Upper lobe of right lung (tissue), 1 donor: ENCODE measurements around the gene SKIL. TPM values are rescaled to one million over a fixed set of nuclear protein-coding genes. Genes with fewer than 3 reads are reported as not detected.

Experiments
- ATAC-seq: fragments of 200-7000 bp; cut with Tn5 transposase; one replicate; pipeline ENCODE4 v1.9.1; 2020; ENCODE audit warnings: mild to moderate bottlenecking, moderate library complexity
- DNase-seq: peaks from one replicate; pipeline ENCODE4 v3.0.0-alpha.2; 2020
- H3K27ac ChIP-seq: fragments of 200-600 bp; one replicate; pipeline ENCODE4 v1.8.0; 2022
- H3K27me3 ChIP-seq: fragments of 200-600 bp; one replicate; pipeline ENCODE4 v1.8.0; 2022; ENCODE audit warnings: mild to moderate bottlenecking
- H3K36me3 ChIP-seq: fragments of 200-600 bp; one replicate; pipeline ENCODE4 v1.8.0; 2022
- H3K4me1 ChIP-seq: fragments of 200-600 bp; one replicate; pipeline ENCODE4 v1.8.0; 2022
- H3K4me3 ChIP-seq: fragments of 200-600 bp; one replicate; pipeline ENCODE4 v1.8.0; 2022; ENCODE audit warnings: mild to moderate bottlenecking
- H3K9me3 ChIP-seq: fragments of 200-600 bp; one replicate; pipeline ENCODE4 v1.8.0; 2022
- intact Hi-C: fragments of 100-400 bp; cut with DNase I; formaldehyde crosslinking; loops from one replicate; pipeline ENCODE4 v1.11.0; 2022
- total RNA-seq: library from RNA; stranded (reverse); fragmentation: NEBNext Ultra II Directional; extraction: Animal tissue kit (Norgen Biotek cat#: 25700); gene quantifications from one replicate; pipeline ENCODE4 v1.2.1, GENCODE V29; 2021
- TF ChIP-seq, protein P1 (sequence below): fragments of 200-600 bp; IDR thresholded peaks from one replicate; pipeline ENCODE4 v1.8.0; 2022; ENCODE audit warnings: antibody characterized with exemption
- donor health status: DM: no; HTN: yes; CAD: no; lungs with severe emphysema.

Gene SKIL
- total RNA-seq, 1 donor from 2014 or later = 89.4 TPM

DNA sequence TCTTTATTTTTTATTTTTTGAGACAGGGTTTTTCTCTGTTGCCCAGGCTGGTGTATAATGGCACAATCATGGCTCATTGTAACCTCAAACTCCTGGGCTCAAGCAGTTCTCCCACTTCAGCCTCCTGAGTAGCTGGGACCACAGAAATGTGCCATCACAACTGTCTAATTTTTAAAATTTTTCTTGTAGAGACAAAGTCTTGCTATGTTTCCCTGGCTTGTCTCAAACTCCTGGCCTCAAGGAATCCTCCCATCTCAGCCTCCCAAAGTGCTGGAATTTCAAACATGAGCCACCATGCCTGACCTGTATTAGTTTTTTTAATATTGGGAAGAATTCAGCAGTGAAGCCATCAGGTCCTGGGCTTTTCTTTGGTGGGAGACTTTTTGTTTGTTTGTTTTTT lies 47.6 kb downstream of the SKIL start:
- Histone ChIP-seq H3K27me3 (no peaks in the 10 kb centered on the region), H3K4me1 (no peaks in the 10 kb centered on the region), H3K27ac (no peak overlapping the region), H3K36me3 (no peaks in the 10 kb centered on the region), H3K9me3 (no peaks in the 10 kb centered on the region), H3K4me3 (no peak overlapping the region)
- DNase-seq (no peak), ATAC-seq (no peak)
- TF ChIP-seq, protein P1, sequence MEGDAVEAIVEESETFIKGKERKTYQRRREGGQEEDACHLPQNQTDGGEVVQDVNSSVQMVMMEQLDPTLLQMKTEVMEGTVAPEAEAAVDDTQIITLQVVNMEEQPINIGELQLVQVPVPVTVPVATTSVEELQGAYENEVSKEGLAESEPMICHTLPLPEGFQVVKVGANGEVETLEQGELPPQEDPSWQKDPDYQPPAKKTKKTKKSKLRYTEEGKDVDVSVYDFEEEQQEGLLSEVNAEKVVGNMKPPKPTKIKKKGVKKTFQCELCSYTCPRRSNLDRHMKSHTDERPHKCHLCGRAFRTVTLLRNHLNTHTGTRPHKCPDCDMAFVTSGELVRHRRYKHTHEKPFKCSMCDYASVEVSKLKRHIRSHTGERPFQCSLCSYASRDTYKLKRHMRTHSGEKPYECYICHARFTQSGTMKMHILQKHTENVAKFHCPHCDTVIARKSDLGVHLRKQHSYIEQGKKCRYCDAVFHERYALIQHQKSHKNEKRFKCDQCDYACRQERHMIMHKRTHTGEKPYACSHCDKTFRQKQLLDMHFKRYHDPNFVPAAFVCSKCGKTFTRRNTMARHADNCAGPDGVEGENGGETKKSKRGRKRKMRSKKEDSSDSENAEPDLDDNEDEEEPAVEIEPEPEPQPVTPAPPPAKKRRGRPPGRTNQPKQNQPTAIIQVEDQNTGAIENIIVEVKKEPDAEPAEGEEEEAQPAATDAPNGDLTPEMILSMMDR = no peak
- intact Hi-C loops = loop anchor here (10.0 kb wide), 1 partner anchor 90 kb away; no protein-coding TSS in a partner anchor

DNA sequence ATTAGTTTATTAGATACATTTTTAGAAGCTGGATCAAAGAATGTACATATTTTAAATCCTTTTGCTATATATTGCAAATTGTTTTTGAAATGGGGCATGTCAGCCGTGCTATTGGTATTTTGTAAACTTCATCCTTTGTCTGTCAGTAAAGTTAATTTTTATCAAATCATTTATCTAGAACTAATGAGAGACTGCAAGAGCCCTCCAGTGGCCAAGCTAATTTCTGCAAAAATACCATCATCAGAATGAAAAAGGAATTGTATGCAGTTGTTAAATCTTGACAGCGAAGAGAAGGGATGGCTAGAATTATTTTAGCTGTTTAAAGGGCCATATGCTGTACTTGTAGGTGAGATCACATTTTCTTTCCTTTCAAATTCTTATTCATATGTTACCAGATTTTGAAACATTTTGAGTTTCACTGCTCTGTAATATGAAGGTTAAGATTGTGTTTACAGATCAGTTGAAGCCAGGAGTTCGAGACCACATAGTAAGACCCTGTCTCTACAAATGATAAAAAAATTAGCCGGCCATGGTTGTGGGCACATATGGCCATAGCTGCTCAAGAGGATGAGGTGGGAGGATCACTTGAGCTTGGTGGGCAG lies 53.0 kb downstream of the SKIL start:
- intact Hi-C loops = no loop called here
- no peaks in the 10 kb centered on the region for H3K9me3 ChIP-seq
- TF ChIP-seq, protein P1 = peak; percentile 56
- H3K4me1 ChIP-seq = no peaks in the 10 kb centered on the region
- DNase-seq (no peak), ATAC-seq (no peak)
- no peaks in the 10 kb centered on the region for H3K27me3 ChIP-seq
- no peaks in the 10 kb centered on the region for H3K36me3 ChIP-seq
- no peak overlapping the region for H3K4me3 ChIP-seq
- H3K27ac ChIP-seq = no peak overlapping the region

DNA sequence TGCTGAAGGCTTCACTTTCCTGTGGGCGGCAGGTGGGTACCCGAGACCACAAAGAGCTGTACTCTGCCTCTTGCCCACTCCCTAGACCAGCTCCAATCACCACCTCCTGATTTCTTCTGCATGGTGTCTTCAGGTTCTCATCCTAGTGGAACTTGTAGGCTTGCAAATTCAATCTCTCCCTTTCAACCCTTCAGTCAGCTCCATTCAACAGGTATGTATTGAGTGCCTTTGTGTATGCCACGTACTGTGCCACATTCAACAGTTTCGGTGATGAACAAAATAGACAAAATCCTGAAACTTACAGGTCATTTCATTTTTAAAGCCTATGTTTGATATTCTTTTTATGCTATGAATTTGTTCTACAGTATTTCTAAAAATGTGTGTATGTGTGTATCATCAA lies 55.8 kb downstream of the SKIL start:
- DNase-seq = no peak
- no peaks in the 10 kb centered on the region for H3K36me3 ChIP-seq
- H3K27me3 ChIP-seq = peaks cover 7% of the 10 kb centered on the region

DNA sequence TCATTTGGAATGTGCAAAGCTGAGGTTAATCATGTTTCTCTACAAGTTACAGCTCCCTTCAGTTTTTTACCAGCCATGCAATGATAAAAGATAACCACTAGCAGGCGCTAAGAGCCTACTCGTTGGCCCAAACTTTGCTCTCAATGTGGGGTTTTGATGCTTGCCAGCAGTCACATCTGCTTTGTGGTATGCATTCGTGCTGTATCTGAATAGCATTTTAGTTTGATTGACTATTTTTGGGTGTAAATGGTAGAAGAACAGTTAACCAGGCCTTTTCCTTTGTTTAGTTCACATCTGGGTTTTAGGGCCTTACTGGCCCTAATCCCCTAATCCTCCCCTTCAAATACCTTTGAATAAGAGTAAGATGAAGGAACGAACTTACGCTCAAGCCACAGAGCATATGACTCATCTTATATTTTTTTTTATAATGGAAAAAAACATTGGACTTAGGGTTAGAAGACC lies 56.7 kb downstream of the SKIL start:
- no peak for DNase-seq
- intact Hi-C loops = no loop called here
- Histone ChIP-seq H3K36me3 (no peaks in the 10 kb centered on the region), H3K4me1 (peaks cover 6% of the 10 kb centered on the region), H3K27ac (no peak overlapping the region), H3K9me3 (no peaks in the 10 kb centered on the region), H3K27me3 (peaks cover 15% of the 10 kb centered on the region), H3K4me3 (no peak overlapping the region)
- peak; percentile 86 for ATAC-seq
- TF ChIP-seq, protein P1 = peak; percentile 97

More for the DNA sequence above, 55.8 kb downstream of the SKIL start:
- TF ChIP-seq, protein P1 = no peak
- no peak overlapping the region for H3K4me3 ChIP-seq
- intact Hi-C loops = no loop called here
- H3K4me1 ChIP-seq = no peaks in the 10 kb centered on the region
- ATAC-seq = no peak
- H3K27ac ChIP-seq = no peak overlapping the region
- H3K9me3 ChIP-seq = no peaks in the 10 kb centered on the region

DNA sequence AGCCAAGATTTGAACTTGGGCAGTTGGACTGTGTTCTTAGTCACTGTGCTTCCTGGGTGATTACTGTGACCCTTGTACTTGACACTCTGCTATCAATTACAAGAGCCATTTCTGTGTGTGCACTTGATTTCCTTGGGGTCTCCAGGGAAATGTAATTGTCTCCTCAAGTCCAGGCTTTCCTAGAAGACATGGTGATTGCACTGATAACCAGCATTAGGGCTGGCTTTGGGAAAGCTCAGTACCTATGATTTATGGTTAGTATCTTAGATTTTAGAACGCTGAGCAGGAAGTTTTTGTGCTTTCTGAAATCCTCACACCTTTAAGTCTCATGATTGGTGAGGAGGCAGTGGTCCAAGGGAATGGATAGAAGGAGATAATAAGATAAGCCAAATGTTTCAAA lies 59.6 kb downstream of the SKIL start:
- DNase-seq (no peak), ATAC-seq (no peak)
- Histone ChIP-seq H3K9me3 (no peaks in the 10 kb centered on the region), H3K4me3 (no peak overlapping the region), H3K4me1 (peaks cover 14% of the 10 kb centered on the region), H3K27ac (no peak overlapping the region), H3K36me3 (no peaks in the 10 kb centered on the region), H3K27me3 (peaks cover 18% of the 10 kb centered on the region)
- intact Hi-C loops = loop anchor here (5.0 kb wide), 1 partner anchor 395 kb away; no protein-coding TSS in a partner anchor
- TF ChIP-seq, protein P1 = no peak
